HG02588 (cell line): Measurements from ENCODE around the gene ABCB8.

ENCODE experiments used
- ATAC-seq: cut with Tn5 transposase; IDR thresholded peaks from one replicate; pipeline ENCODE4 v1.9.1; 2021; ENCODE audit warnings: mild to moderate bottlenecking, moderate library complexity; ENCODE audit not compliant: unreplicated experiment

The ABCB8 gene

DNA sequence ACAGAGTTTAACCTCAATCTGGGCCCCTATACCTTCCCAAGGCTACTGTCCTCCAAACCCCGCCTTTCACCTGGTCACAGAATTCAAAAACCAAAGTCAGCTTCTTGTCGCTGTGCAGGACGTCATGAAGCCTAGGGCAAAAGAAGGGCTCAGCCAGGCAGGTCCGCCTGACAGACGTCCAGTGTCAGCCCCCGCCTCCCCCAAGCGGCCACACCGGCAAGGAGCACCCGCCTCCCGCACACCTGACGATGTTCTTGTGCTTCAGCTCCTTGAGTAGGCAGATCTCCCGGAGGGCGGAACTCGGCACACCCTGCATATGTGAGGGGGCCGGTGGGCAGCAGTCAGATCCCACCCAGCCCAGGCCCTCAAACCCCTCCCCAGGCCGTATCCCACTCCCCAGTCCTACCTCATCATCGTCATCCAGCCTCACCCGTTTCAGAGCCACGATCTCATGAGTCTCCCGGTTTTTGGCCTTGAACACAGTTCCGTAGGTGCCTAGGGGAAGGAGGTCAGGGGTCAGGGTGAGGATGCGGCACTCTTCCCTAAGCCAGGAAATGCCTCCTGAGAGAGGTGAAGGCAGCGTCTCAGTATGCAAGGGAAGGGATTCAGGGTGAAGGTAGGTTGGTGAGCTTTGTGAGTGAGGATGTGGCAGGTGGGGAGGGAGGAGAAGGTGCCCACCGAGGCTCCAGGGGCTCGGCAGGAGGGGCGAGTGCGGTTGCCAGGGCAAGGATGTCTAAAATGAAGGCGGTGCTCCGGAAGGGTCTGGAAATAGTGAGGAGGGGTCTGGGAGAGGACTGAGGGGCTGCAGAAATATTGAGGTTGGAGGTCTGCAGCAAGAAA is 28.6 kb downstream of the ABCB8 start:
- ATAC-seq, result no peak

DNA sequence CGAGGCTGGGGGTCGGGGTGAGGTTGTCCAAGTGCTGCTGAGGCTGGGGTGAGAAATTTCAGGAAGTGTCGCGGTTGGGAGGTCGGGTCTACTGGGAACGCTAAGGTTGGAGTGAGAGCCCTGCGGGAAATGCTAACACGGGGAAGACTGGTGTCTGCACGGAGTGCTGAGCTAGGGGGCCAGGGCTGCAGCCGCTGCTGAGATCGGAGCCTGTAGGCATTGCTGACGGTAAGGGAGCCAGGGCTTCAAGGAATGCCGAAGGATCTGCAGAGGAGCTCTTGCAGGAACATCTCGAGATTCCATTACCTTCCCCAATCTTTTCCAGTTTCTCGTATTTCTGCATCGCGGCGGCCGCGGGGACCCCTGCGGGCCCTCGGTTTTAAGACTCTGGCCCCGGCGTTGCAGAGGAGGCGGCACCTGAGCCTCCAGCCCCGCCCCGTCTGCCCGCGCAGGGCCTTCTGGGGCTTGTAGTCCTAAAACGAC is 29.3 kb downstream of the ABCB8 start, which contains the start of gene CDK5:
Gene CDK5, minus strand, starts transcription at position 392 of the 483 bp plus-strand sequence. Its CDS starts 49 bp downstream, at position 343.
- ATAC-seq, result peak; percentile 8

DNA sequence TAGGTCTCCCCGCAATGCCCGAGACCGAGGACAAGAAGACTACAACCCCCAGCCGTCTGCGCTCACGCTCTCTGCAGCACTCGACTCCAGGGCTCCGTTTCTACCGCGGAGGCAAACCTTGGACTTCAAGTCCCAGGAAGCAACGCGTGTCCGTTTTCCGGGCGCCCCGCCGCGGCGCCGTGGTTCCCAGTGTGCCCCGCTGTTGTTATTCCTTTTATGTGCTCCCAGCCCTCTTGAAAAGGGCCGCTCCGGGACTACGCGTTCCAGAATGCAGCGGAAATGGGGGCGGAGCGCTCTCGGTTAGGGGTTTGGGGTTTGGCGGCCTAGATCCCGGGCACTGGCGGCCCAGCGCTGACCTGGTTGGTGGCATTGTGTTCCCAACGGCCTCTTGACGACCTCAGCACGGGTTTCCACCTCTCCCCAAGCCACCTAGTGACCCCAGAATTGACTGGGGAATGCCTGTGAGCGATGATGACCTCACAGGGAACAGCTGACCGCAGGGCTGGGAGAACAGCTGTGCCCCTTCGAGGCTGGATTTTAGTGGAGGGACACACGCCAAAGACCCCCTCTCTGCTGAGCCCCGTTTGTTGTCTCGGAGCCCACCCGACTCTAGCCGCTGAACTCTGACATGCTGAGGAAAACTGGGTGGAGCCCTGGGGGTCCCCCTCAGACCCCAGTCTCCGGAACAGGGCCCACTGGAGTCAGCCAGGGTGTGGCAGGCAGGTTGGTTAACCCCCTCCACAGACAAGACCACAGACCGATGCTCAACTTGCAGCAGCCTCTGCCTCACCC is 29.9 kb downstream of the ABCB8 start:
- ATAC-seq, result peak; percentile 85

DNA sequence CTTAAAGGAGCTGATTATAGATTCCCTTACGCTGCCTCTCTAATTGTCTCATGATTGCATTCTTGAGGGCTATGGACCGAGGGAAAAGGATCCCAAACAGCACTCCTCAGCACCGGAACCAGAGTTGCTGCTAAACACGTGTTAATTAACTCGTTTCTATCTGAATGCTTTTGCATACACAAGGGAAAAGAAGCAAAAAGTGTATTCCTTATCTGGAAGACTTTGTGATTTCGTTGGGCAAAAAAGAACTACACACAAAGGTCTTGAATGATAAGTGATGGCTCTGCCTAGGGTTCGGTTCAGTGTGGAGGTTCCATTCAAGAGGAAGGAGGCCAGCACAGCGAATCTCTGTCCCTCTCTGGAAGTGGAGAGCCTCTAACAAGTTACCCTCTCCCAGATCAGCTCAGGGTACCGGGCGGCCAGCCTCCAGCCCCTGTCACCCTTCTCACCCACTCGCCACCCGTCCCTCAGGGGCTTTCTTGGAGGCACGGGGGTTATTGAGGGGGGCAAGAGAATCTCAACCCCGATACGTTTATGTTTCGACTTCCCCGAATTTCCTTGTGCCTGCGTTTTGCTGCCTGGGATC is 30.6 kb downstream of the ABCB8 start:
- no peak for ATAC-seq

DNA sequence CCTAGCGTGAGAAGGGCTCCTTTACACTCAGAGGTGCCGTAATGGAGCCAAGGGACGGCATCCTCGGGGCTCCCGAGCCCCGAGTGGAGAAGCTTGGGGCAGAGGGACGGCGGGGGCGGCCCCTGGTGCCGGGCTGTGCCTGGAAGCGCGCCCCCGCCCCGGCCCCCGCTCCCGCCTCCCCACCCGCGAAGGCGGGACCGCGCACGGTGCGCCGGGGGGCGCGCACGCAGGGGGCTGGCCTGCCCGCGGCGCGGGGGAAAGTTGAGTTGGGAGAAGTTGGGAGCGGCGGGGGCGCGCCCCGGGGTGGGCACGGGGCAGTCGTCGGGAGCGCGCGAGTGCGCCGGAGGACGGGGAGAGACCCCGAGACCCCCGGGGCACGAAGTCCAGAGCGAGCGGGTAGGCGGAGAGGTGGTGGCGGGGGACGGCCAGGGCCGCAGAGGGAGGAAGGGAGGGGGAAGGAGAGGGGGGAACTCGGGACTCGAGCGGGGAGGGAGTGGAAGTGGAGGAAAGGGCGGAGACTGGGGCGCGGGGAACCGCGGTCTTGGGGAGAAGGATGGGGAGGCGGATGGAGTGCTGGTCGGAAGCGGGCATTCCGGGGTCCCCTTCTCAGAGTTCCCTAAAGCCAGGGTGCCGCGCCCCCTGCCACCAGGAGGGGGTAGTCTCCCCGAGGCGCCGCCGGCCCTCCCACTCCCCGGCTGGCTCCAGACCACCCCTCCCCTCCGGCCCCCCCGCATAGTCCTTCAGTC is 31.3 kb downstream of the ABCB8 start, which contains the start of gene SLC4A2:
Gene SLC4A2, plus strand, starts transcription at position 223 of the 746 bp plus-strand sequence. CDS start 2,399 bp downstream, outside the sequence.
- ATAC-seq, result peak; percentile 34

DNA sequence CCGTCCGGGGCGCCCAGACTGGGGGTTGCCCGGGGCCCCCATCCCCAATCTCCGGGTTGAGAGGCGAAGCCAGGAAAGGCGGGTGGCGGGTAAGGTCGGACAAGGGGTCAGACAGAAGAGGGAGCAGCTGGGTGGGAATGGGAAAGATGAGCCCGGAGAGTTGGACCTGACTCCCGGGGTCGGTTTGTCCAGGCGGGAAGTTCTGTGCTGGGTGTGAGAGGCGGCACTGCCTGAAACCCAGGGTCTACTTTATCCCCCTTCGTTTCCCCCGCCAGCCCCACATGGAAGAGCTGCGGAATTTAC is 31.8 kb downstream of the ABCB8 start:
- no peak for ATAC-seq

DNA sequence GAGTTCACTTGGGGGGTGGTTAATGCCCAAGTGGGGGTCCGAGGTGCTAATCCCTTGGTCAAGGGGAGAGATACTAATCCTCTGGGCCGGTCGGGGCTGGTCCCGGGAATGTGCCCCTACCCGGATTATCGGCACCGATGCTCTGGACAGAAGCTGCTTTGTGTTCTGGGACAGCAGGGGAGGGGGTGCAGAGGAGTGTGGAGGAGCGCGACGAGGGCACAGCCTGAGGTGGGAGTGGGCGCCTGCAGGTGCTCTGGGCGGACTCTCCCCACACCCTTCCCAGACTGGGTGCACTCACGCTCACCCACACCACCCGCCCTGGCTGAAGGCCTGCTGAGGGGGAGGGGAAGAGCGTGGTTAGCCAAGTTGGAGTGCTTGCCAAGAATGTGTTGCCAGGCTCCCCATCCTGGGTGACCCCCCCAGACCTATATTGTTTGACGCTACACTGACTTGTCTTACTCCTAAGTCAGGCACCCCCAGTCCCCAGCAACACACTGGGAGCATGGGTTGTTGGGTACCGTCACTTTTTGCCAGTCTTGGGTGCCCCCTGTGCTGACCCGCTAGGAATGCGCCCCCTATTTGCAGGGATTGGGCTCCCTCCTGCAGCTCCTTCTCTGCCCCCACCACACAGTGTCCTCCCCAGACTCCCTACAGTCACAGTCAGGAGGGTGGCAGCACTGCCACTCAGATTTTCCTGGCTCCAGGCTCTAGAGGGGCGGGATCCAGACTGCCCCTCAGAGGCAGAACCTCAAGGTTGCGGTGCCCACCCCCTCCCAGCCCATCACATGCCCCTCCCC is 32.4 kb downstream of the ABCB8 start:
- no peak for ATAC-seq

DNA sequence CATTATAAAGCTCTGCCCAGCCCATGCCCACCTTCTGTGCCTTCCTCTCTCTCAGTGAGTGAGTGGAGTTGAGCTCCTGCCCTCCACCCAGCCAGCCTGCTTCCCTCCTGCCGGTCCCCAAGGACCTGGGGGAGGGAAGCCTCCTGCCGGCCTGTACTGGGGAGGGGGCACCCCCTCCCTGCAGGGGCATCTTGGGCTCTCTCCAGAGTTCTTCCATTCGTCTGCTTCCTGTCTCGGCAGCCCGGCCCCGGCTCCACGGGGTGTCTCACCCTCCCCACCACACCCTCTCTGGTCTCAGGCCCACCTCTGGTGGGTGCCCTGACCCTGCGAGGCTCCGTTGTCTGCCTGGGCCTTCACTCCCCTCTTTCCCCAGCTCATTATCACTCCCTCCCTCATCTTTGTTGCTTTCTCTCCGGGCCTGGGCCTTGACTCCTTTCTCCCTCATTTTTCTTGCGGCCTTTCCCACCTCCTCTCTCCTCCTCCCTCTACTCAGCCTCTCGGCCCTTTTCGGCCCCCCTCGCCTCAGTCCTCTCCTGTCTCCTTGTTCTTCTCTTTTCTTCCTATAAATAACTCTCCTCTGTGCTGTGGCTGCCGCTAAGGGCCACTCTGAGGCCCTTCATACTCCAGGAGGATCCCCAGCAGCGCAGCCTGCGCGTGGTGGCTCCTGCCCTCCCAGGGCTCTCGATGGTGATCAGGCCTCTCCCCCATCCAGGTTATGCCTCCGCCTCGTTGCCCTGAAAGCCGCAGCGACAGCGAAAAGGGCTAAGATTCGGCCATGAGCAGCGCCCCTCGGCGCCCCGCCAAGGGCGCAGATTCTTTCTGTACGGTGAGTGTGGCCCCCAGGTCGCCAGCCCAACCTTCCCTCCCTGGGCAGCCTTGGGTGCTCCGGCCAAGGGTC is 33.2 kb downstream of the ABCB8 start:
- no peak for ATAC-seq

DNA sequence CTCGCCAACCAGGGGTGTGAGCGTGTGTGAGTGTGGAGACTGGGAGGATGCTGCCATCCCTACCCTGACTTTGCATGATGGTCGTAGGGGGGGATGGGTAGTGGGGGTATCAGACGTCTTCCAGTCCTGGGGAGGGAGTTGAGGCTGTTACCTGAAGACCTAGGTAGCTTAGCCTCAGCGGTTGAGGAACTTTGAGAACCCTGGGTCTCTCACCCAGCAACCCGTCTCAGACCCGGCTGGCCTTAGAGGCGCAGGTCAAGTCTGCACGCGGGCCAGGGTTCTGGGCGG is 33.8 kb downstream of the ABCB8 start:
- ATAC-seq, result no peak

DNA sequence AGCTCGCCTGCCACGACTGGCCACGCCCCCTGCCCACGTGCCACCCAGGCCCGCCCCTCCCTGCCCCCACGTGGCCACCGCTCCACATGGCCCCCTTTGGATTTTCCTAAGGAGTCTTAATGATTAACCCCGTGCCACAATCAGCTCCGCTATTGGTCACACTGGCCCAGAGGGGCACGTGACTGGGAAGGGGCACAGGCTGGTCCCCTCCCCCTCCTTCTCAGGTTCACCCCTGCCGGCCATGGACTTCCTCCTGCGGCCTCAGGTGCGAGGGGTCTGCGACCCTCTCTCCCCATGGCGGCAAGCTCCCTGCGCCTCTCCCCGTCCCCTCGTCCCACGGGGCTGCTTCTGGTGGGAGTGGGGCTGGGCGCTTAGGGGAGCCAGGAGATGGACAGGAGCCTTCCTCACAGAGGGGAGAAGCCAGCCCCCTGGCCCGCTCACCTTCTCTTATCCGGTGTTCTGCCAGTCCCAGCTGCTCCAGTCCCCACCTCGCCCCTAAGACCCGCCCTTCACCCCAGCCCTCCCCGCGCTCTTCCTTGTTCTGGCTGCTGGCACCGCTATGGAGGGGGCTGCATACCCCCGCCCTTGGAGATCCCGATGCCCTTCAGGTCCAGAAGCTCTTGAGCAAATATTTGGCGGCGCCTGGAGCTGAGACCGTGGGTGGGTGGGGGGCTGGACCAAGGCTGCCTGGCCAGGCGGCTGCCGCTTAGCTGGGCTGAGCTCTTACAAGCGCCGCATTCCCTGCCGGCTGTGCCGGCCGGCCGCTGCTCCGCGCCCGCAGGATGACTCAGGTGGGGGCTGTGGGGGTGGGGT is 34.4 kb downstream of the ABCB8 start:
- no peak for ATAC-seq

DNA sequence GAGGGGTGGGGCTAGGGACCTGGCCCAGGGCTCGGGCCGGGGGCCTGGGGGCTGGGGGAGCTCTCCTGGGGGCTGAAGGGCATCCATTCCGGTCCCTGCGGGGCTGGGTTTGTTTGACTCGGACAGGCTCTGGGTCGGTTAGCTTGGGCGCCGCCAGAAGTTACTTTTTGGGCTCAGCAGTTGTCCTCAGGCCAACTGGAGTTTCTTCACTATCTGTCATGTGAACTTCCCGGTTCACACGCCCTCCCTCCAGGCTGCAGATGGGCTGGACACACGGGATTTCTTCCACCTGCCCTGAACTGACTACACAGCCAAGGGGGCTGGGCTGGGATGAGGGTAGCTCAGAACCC is 34.9 kb downstream of the ABCB8 start:
- ATAC-seq, result no peak

DNA sequence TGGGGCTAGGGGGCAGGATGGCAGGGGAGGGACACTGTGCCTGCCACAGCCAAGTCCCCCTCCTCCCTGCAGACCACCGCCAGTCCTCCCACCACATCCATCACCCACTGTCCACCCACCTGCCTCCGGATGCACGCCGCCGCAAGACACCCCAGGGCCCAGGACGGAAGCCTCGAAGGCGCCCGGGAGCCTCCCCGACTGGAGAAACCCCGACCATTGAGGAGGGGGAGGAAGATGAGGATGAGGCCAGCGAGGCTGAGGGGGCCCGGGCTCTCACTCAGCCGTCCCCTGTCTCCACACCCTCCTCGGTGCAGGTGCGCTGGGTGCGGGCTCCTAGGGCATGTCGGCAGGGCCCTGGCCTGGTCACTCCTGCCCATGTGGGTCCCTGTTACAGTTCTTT is 36.2 kb downstream of the ABCB8 start:
- ATAC-seq, result no peak

DNA sequence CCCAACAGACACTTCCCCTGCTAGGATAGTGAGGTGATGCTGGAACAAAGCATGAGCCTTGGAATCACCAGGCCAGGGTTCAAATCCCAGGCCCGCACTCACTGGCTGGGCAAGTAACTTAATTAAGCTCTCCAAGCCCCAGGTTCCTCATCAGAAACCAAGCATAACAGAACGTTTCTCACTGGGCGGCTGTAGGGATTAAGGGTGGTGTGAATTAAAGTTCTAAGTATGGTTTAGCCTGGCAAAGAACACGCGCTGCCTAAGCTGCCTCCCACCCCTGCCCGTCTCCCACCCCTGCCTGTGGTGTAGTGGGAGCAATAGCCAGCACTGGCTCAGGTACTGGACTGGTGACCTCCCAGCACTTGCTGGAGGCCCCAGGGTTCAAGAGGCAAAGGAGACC is 36.7 kb downstream of the ABCB8 start:
- ATAC-seq, result no peak

DNA sequence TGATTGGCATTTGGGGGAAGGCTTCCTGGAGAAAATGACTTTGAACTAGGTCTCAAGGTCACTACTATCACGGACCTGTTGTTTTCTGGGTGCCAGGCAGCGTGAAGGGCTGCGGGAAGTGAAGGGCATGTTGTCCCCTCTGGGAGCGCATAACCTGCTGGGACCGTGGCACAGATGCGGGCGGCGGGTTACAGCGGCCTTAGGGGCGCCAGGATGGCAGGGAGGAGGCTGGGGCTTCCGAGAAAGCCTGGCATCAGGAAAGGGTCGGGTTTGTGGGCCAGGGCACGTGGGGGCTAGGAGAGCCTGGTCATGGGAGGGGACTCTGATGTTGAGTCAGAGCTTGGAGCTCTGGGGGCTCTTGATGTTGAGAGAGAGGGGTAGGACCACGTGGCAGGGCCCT is 37.3 kb downstream of the ABCB8 start:
- ATAC-seq, result no peak

DNA sequence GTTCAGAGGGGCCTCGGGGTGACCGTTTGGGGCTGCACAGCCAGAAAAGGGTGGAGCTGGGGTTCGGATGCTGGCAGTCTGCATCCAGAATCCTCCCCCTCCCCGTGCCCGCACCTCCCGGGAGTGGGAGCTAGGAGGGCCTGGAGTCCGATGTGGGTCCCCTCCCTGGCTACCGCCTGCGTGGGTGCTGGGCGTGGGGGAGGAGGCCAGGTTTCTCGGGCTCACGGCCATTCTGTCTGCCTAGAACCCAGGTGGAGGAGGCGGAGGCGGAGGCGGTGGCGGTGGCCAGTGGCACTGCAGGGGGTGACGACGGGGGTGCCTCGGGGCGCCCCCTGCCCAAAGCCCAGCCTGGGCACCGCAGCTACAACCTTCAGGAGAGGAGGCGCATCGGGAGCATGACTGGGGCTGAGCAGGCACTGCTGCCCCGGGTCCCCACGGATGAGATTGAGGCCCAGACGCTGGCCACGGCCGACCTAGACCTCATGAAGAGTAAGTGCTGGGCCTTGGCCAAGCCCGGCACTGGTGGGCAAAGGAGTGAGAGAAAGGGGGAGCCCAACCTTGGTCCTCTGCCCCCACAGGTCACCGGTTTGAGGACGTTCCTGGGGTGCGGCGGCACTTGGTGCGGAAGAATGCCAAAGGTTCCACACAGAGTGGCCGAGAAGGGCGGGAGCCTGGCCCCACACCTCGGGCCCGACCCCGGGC is 38.2 kb downstream of the ABCB8 start:
- no peak for ATAC-seq

DNA sequence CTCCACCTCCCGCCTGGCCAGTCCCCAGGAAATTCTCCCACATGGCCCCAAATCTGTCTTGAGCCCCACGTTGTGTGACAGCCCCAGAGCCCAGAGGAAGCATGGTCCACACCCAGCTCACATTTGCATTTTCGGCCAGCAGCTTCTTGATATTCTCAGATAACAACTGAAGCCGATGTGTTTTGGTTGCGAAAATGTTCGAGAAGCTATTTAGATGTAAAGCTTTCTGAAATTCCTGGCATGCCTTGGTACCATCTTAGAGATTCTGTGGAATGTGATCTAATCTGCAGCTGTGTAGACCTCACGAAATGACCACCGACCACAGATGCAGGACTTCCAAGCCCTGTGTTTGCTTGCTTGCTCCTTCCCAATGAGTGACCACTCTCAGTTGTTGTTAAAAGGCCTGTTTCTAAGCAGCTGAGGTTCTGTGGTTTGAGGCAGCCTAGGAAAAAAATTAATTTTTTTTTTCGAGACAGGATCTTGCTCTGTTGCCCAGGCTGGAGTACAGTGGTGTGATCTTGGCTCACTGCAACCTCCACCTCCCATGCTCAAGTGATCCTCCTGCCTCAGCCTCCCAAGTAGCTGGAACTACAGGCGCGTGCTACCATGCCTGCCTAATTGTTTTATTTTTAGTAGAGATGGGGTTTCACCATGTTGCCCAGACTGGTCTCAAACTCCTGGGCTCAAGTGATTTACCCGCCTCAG is 40.0 kb downstream of the ABCB8 start:
- no peak for ATAC-seq

DNA sequence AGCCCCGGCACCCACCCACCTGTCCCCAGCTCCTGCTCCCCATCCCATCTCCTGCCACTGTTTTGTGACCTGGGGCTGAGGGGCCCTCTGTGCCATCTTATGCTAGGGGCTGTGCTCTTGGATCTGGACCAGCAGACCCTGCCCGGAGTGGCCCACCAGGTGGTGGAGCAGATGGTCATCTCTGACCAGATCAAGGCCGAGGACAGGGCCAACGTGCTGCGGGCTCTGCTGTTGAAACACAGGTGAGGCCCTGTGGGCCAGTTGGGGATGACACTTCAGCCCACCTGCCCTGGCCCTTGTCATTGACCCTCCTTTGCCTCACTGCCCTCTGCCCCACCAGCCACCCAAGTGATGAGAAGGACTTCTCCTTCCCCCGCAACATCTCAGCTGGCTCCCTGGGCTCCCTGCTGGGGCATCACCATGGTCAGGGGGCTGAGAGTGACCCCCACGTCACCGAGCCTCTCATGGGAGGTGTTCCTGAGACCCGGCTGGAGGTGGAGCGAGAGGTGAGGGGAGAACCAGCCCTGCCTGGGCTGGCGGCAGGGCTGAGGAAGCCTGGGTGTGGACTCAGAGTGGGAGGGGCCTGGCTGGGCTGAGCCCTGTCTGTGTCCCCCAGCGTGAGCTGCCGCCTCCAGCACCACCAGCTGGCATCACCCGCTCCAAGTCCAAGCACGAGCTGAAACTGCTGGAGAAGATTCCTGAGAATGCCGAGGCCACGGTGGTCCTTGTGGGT is 41.8 kb downstream of the ABCB8 start:
- no peak for ATAC-seq
